HCT116 (cell line): Measurements from ENCODE around the gene LBR.

Source experiments
- EGR1 ChIP-seq: IDR thresholded peaks from 2 replicates; pipeline ENCODE4 v1.6.1; 2012; ENCODE audit warnings: low read depth
- EZH2 ChIP-seq: fragments of 200-600 bp; sonication (generic); IDR thresholded peaks from 2 replicates; pipeline ENCODE4 v1.6.1; 2017; ENCODE audit warnings: antibody characterized with exemption, mixed run types
- EZH2phosphoT487 ChIP-seq: fragments of 200-600 bp; IDR thresholded peaks from 2 replicates; pipeline ENCODE4 v1.6.1; 2018; ENCODE audit warnings: antibody characterized with exemption, borderline replicate concordance
- JUND ChIP-seq: IDR thresholded peaks from 2 replicates; pipeline ENCODE4 v1.6.1; 2012
- POLR2A ChIP-seq: IDR thresholded peaks from 2 replicates; pipeline ENCODE4 v1.7.0; 2011; ENCODE audit warnings: borderline replicate concordance; ENCODE audit not compliant: insufficient read depth, insufficient read length; ENCODE audit errors: extremely low read depth
- POLR2AphosphoS5 ChIP-seq: IDR thresholded peaks from 2 replicates; pipeline ENCODE4 v1.6.1; 2011; ENCODE audit warnings: mild to moderate bottlenecking, low read depth, low read length, moderate library complexity
- RAD21 ChIP-seq: IDR thresholded peaks from 2 replicates; pipeline ENCODE4 v1.6.1; 2012; ENCODE audit warnings: low read depth, mild to moderate bottlenecking
- SIN3A ChIP-seq: IDR thresholded peaks from 2 replicates; pipeline ENCODE4 v1.6.1; 2012; ENCODE audit warnings: low read depth
- SP1 ChIP-seq: IDR thresholded peaks from 2 replicates; pipeline ENCODE4 v1.6.1; 2012; ENCODE audit warnings: low read depth
- YY1 ChIP-seq: IDR thresholded peaks from 2 replicates; pipeline ENCODE4 v1.6.1; 2011; ENCODE audit warnings: low read length, low read depth, moderate library complexity, mild to moderate bottlenecking; ENCODE audit not compliant: insufficient replicate concordance; ENCODE audit errors: extremely low read depth
- ZNF274 ChIP-seq: fragments of 200-500 bp; sonication (Bioruptor generic); IDR thresholded peaks from 2 replicates; pipeline ENCODE4 v1.6.1; 2014; ENCODE audit warnings: mild to moderate bottlenecking, low read depth, low read length, inconsistent platforms
- TF ChIP-seq, protein P1 (sequence below), 3 experiments: fragments of 200-600 bp in 1 of 3; sonication (generic) in 1 of 3; IDR thresholded peaks in 2 of 3; conservative IDR thresholded peaks in 1 of 3; 2 replicates each; pipeline ENCODE4 v1.5.1; 2012 to 2017; ENCODE audit warnings: low read depth in 2 of 3, low read length in 2 of 3, antibody characterized with exemption in 1 of 3, borderline replicate concordance in 1 of 3, control low read depth in 1 of 3, mild to moderate bottlenecking in 1 of 3, mixed read lengths in 1 of 3, mixed run types in 1 of 3, moderate library complexity in 1 of 3; ENCODE audit not compliant: insufficient read depth in 1 of 3
- TF ChIP-seq, protein P2 (sequence below): IDR thresholded peaks from 2 replicates; pipeline ENCODE4 v1.6.1; 2012; ENCODE audit warnings: low read depth
- TF ChIP-seq, protein P3 (sequence below): IDR thresholded peaks from 2 replicates; pipeline ENCODE4 v1.6.1; 2012

DNA sequence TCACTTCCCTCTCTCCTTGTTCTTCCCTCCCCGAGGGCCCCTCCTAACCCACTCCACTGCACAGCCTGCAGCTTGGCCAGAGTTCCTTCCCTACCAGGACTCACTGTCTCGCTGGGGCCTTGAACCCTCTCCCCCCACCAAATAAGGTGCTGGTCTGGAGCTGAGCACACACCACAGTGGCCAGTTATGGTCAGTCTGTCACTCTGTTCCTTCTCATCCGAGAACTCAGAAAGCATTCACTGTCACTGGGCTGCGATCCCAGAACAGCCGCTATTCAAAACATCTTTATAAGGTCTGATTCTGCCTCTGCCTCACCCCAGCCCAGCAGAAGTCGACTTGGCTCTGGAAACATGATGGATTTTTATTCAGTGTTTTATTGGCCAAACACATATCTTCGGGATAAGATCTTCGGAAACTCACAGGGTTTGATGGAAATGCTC, 19.8 kb upstream of the LBR start:
- TF ChIP-seq YY1 = no peak
- no peak for TF ChIP-seq RAD21
- no peak for TF ChIP-seq EZH2
- TF ChIP-seq, protein P1, sequence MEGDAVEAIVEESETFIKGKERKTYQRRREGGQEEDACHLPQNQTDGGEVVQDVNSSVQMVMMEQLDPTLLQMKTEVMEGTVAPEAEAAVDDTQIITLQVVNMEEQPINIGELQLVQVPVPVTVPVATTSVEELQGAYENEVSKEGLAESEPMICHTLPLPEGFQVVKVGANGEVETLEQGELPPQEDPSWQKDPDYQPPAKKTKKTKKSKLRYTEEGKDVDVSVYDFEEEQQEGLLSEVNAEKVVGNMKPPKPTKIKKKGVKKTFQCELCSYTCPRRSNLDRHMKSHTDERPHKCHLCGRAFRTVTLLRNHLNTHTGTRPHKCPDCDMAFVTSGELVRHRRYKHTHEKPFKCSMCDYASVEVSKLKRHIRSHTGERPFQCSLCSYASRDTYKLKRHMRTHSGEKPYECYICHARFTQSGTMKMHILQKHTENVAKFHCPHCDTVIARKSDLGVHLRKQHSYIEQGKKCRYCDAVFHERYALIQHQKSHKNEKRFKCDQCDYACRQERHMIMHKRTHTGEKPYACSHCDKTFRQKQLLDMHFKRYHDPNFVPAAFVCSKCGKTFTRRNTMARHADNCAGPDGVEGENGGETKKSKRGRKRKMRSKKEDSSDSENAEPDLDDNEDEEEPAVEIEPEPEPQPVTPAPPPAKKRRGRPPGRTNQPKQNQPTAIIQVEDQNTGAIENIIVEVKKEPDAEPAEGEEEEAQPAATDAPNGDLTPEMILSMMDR (IDR thresholded peaks at IDR 0.05 in 2 of 3, conservative IDR thresholded peaks at IDR 0.05 in 1 of 3; ENCODE audit: borderline replicate concordance in 1 of 3, insufficient read depth in 1 of 3, low read depth in 2 of 3, low read length in 2 of 3) = no peak
- no peak for TF ChIP-seq SIN3A
- no peak for TF ChIP-seq ZNF274
- TF ChIP-seq EZH2phosphoT487 = no peak
- TF ChIP-seq POLR2A = no peak
- no peak for TF ChIP-seq SP1
- TF ChIP-seq EGR1 = no peak
- no peak for TF ChIP-seq POLR2AphosphoS5
- TF ChIP-seq, protein P2, sequence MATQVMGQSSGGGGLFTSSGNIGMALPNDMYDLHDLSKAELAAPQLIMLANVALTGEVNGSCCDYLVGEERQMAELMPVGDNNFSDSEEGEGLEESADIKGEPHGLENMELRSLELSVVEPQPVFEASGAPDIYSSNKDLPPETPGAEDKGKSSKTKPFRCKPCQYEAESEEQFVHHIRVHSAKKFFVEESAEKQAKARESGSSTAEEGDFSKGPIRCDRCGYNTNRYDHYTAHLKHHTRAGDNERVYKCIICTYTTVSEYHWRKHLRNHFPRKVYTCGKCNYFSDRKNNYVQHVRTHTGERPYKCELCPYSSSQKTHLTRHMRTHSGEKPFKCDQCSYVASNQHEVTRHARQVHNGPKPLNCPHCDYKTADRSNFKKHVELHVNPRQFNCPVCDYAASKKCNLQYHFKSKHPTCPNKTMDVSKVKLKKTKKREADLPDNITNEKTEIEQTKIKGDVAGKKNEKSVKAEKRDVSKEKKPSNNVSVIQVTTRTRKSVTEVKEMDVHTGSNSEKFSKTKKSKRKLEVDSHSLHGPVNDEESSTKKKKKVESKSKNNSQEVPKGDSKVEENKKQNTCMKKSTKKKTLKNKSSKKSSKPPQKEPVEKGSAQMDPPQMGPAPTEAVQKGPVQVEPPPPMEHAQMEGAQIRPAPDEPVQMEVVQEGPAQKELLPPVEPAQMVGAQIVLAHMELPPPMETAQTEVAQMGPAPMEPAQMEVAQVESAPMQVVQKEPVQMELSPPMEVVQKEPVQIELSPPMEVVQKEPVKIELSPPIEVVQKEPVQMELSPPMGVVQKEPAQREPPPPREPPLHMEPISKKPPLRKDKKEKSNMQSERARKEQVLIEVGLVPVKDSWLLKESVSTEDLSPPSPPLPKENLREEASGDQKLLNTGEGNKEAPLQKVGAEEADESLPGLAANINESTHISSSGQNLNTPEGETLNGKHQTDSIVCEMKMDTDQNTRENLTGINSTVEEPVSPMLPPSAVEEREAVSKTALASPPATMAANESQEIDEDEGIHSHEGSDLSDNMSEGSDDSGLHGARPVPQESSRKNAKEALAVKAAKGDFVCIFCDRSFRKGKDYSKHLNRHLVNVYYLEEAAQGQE = no peak
- TF ChIP-seq, protein P3, sequence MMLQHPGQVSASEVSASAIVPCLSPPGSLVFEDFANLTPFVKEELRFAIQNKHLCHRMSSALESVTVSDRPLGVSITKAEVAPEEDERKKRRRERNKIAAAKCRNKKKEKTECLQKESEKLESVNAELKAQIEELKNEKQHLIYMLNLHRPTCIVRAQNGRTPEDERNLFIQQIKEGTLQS = no peak
- no peak for TF ChIP-seq JUND
